GM18498 (cell line): ENCODE data around the gene ARHGEF28.

Experiments used
- ATAC-seq: cut with Tn5 transposase; IDR thresholded peaks from one replicate; pipeline ENCODE4 v1.9.1; 2021; ENCODE audit warnings: mild to moderate bottlenecking, moderate library complexity; ENCODE audit not compliant: unreplicated experiment

ARHGEF28 gene

DNA sequence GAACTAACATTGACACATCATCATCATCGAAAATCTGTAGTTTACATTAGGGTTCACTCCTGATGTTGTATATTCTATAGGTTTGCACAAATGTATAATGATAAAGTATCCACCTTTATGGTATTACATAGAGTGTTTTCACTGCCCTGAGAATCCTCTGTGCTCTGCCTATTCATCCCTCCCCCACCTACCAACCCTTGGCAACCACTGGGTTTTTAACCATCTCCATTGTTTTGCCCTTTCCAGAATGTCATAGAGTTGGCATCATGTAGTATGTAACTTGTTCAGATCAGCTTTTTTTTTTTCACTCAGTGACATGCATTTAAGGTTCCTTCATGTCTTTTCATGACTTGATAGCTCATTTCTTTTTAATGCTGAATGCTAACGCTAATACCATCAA is 106.0 kb downstream of the ARHGEF28 start:
- ATAC-seq = no peak

DNA sequence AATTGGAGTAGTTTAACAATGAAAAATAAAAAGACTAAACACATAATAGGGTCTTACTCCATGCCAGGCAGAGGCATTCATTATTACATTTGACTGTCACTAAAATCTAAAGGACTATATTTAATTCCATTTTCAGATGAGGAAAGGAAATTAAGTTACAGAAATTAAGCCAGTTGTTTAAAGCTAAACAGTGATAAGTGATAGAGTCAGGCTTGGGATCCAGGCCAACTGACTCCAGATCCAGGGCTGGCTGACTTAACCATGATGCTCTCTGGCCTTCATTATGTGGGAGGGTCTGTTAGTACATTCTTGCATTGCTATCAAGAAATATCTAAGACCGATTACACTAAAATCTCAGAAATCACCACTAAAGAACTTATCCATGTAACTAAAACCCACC is 107.2 kb downstream of the ARHGEF28 start:
- no peak for ATAC-seq

DNA sequence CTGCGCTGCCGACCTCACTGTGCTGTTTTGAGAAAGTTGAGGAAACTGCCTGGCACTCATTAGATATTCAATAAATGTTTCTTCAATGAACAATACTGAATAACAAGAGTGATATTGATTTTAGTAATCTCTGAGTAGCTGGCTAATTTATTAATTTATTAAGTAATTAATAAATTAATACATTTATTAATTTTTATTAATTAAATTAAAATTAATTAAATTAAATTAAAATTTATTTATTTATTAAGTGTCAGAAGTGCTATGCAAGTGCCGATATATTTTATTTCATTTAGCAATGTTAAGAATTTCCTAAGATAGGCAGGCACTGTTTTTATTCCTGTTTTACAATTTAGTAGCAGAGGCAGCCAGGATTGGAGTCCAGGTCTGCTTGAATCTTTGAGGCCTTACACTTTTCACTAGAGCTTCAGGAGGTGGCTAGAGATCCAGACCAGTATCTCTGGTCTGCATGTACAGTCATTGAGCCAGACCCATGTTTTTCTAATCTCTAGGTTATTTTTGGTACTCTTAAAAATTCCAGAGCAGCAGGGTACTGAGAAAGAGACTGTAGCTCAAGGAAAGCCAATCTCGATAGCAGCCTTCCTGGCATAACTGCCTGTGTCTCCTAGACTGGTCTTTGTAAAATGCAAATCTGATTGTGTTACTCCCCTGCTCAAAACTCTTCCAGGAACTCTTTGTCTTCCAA is 109.2 kb downstream of the ARHGEF28 start:
- ATAC-seq = no peak

DNA sequence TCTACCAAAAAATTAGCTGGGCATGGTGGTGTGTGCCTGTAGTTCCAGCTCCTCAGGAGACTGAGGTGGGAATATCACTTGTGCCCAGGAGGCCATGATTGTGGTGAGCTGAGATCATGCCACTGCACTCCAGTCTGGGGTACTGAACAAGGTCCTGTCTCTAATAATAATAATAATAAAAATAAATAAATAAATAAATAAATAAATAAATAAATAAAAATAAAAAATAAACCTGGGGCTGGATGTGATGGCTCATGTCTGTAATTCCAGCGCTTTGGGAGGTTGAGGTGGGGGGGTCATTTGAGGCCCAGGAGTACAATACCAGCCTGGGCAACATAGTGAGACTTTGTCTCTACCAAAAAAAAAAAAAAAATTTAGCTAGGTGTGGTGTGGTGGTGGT is 113.7 kb downstream of the ARHGEF28 start:
- ATAC-seq = no peak

DNA sequence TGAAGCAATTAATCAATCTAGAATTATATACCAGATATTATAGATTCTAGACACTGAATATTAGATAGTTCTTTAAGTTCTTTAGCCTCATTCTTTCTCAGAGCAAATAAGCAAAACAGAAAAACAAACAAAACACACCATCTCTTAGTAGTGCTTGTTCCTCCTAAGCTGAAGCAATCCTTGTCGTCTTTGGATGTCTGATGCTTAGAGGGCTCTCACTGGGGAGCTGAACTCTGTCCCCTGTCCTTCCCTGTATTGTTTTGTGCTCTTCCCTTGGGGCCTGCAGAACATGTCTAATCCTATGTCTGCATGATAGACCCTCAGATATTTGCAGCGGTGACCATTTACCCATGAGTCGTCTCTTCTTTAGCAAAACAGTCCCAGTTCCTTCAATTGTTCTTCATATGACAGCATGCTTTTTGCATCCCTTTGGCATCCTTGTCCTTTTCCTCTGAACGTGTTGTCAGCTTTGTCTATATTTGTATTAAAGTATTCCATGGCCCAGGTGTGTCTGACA is 114.3 kb downstream of the ARHGEF28 start:
- ATAC-seq = no peak

DNA sequence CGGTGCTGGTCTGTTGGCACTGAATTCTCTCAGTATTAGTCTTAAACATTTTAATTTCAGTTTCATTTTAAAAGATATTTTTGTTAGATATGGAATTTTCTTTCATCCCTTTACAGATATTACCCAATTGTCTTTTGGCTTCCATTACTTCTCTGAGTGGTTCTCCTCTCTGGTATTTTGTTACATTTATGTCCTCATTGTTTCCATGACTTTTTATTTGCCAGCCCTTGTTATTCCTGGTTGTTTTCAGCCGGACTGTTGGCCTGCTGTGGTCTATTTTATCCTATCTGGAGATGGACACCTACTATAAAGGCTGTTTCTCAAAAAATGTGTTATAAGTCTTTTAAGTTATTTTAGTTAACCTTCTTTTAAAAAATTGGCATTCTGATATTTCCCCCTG is 117.2 kb downstream of the ARHGEF28 start:
- ATAC-seq = no peak

DNA sequence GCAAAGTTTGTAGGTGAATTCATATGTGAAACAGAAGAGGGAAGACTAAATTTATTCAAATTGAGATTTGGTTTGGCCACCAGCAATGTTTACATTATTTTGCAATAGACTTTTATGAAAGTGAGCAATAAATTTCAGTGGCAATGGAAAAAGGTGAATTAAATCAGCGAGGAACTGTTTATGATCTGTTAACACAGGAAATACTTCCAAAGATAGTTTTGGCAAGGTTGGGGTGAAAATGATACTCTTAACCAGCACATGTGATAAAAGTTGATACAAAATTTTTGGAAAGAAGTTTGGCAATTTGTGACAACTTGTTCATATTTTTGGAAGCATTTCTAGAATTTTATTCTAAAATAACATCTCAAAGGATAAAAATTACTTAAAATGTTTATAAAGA is 119.8 kb downstream of the ARHGEF28 start:
- no peak for ATAC-seq

DNA sequence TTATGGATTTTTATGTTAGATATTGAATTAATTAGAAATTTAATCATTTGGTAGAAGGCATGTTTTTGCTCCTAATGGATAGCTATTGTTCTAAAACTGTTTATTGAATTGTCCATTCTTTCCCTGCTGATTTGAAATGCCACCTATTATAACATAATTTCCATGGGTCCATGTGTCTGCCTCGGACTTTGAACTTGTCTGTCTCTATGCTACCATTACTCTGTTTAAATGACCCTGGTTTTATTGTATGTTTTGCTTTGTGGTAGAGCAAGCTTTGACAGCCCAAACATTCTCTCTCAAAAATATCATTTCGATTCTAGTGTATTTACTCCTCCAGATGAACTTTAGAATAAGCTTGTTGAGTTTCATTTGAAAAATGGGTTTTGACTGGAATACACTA is 120.6 kb downstream of the ARHGEF28 start:
- ATAC-seq = no peak

DNA sequence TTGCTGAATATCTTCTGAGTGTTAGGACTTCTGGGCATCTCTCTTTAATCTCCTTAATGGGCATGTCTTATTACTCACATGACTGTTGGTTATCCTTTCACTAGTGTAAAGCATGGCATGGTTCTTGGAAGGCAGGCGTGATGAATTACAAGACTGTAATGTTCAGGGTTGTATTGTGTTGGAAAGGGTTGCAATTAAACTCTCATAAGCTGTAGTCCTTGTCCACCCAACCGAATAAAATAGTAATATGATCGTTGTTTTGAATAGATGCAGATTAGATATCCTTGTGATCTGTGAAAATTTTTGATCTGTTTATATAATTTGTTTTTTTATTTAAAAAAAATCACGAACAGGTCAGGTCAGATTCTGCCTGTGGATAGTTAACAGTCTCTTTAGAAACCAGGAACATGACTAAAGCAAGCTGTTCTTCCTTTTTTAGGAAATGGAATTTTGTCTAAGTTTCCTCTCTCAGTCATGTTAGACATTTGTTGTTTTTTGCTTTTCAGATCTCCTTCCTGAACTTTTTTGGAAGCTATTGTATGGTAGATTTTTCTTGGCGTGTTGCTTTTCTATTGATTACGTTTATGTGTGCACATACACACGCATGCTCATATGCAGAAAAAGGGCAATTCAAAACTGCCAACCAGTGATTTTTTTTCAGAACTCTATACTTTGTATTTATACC is 121.8 kb downstream of the ARHGEF28 start:
- ATAC-seq = no peak

DNA sequence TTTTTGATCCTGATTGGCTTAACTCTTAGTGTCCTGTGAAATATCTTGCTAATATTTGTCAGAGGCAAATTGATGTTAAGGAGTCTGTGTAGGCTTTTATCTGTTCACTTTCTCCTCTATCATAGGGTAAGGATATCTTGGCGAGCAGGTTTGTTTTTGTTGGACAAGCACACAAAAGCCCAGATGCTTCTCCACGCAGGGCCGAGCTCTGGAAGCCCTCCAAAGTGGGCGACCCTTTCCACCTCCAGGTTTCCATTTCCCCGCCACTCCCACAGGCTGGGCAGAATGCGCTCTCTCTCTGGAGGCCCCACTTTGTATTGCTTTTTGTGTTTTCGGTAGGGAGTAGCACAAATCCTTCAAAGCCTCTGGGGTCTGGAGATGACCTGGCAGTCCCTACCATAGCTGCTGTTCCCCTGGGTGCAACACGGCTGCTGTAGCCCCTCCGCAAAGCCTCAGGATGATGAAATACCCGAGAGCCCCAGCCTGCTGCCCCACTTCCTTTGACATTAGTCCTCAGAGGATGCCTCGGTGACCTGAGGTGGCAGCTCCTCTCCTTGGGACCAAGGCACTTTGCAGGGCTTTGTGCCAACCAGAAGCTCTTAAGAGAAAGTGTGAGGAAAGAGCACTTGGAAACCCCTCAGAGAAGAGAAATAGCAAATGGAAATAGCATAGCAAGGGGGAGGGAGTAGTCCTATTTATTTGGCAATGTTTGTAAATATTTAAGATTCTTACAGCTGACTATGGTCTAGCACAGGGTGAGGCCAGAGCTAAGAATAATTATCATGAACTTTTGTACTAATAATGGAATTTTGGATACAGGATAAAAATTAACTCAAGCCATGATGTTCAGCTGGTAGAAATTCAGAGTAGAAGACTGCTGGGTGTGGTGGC is 122.8 kb downstream of the ARHGEF28 start:
- ATAC-seq = no peak

DNA sequence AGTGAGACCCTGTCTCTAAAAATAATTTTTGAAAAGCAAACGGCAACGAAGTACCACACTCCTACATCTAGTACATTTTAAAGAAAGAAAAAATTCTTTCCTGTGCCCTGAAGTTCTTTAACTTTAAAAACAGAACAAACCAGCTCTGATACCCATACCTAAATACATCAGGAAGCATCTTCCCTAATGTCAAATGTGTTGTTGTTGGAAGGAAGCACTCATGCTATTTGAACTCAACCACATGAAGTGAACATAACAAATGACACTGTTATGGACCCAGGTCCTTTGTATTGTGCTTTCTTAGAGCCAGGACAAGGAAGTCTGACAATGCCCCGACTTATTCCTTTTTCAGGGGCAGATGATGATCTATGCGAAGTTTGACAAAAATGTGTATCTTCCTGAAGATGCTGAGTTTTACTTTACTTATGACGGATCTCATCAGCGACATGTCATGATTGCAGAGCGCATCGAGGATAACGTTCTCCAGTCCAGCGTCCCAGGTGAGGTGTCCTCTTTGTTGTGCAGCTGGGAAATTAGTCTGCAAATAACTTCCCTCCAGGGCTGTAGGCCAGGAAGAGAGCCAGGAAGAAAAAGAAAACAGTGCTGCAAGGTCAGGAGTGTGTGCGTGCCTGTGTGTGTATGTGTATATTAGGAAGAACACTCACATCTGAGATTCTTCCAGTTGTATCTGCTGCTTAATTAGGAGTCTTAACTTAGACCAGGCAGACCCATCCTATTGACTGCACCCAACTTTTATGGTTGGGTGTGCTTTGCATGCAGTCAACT is 123.7 kb downstream of the ARHGEF28 start:
- no peak for ATAC-seq

DNA sequence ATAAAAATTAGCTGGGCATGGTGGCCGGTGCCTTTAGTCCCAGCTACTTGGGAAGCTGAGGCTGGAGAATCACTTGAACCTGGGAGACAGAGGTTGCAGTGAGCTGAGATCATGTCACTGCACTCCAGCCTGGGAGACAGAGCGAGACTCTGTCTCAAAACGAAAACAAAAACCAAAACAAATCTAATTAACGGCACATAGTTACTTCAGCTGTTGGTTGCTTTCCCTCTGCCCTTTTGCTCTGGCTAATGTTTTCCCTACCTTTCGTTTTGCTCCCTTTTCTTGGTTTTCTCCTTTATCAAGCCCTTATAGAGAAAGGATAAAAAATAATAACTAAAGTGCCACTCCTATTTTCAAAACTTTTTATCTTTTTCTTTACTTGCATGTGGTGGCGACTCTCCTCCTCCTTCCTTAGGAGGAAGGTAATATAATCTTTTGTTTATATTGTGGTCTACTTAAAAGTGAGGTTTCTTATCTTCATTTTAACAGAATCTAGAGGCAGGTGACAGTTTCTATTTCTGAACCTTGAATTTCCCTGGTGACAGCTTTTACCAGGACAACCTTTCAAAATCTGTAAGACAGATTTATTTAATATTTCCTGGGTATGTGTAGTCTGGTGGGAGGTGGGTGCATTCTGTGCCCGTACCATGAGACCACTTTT is 125.4 kb downstream of the ARHGEF28 start:
- ATAC-seq = no peak

DNA sequence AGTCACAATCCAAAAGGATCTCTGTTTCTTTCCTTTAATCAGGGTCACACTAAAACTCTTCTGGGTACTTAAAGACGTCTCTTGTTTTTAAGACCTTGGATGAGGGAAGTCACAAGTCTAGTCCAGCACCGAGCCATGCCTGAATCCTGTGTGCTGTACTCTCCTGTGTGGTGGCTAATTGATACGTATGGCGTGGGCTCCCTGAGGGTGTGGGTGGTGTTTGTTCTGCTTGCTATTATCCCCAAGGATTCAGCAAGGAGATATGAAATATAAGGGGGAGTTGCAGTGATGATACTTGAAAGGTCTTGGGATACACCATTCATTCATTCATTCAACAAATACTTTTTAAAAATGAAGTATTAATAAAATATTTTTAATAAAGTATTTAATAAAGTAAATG is 128.3 kb downstream of the ARHGEF28 start:
- ATAC-seq = no peak

DNA sequence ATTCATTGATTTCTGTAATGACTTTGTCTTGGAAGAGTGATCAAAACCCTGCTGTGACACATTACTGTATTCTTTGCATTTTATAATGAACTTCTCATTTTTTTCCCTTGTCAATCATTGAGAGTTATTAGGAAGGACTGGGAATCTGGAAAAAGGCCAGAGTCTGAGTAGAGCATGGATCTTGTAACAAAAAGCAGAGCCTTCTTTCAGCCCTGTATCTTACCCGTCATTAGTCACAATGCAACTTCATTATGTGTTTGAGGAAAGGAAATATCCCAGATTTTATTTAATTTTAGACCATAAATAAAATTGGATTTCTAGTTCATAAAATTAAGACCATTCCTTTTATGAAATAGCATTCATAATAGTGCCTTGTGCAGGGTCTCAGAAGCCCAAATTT is 131.4 kb downstream of the ARHGEF28 start:
- no peak for ATAC-seq

DNA sequence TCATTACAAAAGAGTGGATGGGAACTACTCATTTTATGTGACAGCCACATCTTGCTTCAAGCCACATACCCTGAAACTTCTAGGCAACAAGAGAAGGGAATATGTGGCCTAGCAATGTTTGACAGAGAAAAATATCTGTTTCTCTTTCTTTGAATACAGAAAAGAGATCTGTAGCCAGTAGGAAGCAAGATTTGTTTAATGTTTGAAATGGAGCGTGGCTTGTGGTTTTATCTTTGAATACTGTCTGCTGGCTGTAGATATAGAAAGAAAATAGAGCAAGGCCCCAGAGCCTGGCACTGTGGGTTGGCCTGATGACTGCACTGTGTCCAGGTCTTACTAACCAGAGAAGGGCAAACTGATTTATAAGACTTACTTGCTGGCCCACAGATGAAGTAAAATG is 133.8 kb downstream of the ARHGEF28 start:
- ATAC-seq = no peak

DNA sequence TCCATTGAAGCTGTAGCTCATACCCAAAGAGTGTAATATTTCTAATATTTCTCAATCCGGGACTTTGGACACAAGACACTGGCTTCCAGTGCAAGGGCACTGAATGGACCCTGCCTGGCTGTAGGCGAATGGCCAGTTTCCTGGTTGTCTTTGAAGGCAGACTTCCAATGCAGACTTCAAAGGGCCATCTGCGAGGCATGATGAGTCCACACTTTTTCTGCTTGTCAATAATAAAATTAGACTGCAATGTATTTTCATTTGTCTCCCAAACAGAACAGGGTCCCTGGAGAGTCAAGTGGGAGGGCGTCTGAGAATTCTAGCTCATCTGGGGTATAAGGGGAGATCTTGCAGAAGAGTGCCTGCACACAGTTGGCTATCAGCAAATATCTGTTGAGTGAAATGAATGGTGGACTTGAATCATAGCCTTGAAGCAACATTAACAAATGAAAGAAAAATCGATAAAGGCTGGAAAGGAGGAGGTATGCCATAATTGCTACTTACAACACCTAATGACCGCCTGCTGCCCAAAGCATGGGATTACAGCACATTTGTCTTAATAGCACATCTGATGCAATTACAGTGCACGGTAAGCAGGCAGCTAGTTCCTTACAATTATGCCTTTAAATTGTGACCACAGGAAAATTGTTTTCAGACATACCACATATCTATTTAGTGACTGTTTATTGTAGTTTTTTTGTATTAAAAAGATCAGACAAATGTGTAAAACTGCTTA is 137.5 kb downstream of the ARHGEF28 start:
- no peak for ATAC-seq

DNA sequence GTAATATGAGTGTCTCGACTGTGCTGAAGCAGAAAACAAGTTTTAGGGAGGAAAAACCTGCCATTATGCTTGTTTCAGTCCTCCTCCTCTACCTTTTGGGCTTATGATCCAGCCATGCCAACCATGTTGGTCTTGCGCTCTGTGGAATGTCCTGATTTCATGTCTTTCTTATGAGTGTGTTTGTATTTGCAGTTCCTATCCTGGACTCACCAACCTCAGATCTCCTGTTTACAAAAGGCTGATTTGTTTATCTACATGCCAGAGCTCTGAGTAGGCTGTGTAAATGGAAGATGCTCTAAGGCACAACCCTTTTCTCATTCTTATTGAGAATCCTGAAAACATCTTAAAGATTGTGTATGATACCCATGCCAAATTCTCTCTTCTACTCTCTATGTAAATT is 138.6 kb downstream of the ARHGEF28 start:
- ATAC-seq = no peak

DNA sequence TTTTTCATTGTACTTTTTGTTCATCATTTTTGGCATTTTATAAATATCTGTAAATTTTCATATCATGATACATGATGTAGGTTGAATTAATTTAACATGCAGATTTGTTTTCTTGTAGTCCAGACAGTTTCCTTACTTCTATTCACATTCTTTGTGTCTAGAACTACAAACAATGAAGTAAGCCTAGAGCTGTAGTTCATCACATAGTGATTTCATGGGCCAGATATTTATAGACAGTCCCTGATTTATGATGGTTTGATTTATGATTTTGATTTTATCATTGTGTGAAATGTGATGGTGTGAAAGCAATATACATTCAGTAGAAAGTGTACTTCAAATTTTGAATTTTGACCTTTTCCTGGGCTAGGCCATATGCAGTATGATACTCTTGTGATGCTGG is 139.0 kb downstream of the ARHGEF28 start:
- ATAC-seq = no peak

DNA sequence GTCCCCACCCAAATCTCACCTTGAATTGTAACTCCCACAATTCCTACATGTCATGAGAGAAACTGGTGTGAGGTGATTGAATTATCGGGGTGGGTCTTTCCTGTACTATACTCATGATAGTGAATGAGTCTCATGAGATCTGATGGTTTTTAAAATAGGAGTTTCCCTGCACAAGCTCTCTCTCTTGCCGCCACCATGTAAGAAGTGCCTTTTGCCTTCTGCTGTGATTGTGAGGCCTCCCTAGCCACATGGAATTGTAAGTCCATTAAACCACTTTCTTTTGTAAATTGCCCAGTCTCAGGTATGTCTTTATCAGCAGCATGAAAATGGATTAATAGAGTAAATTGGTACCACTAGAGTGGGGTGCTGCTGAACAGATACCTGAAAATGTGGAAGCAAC is 140.9 kb downstream of the ARHGEF28 start:
- no peak for ATAC-seq
